GM23338 (cell line): ENCODE measurements around the gene KIAA1549. TPM values are rescaled to one million over a fixed set of nuclear protein-coding genes. Genes with fewer than 3 reads are reported as not detected.

Experiments used
- polyA plus RNA-seq: library from polyadenylated mRNA; unstranded; fragments of >200 nt; fragmentation: Nextera tagmentation; extraction: Ambion mirVana; gene quantifications from 2 replicates; pipeline ENCODE4 v1.2.1, GENCODE V29; 2016
- small RNA-seq: library from RNA; depleted of rRNA; stranded (forward); fragments of <200 nt; gene quantifications from one replicate; pipeline ENCODE3, GENCODE V24; 2014; ENCODE audit warnings: low replicate concordance
- total RNA-seq: library from RNA; depleted of rRNA; stranded (reverse); fragments of >200 nt; shearing (Covaris generic); gene quantifications from 2 replicates; pipeline ENCODE4 v1.2.3, GENCODE V29; 2014; rRNA removed

The KIAA1549 gene
- total and polyA plus RNA-seq, 2 experiments from 2014 or later, result 3.6 to 13.5 TPM

Small RNA genes lying within 50 kb of the gene (small RNA-seq; reads per million reads assigned to genes)
- not detected for gene RNU6-1272P

Other genes starting within 250 kb of the KIAA1549 start
- 0.08 TPM in 1 of 2 replicates, not detected in the other for gene TMEM213, start 183.4 kb downstream of the KIAA1549 start, total RNA-seq
- 0.14 and 0.89 TPM in 2 replicates for gene TMEM213, start 183.4 kb downstream of the KIAA1549 start, polyA plus RNA-seq
- gene ATP6V0A4, start 183.2 kb downstream of the KIAA1549 start, total RNA-seq, result 0.35 and 1.3 TPM in 2 replicates
- gene ATP6V0A4, start 183.2 kb downstream of the KIAA1549 start, polyA plus RNA-seq, result 0.10 and 0.50 TPM in 2 replicates
- 10.1 and 11.3 TPM in 2 replicates for gene ZC3HAV1L, start 54.7 kb upstream of the KIAA1549 start, total RNA-seq
- gene ZC3HAV1L, start 54.7 kb upstream of the KIAA1549 start, polyA plus RNA-seq, result 2.0 and 2.1 TPM in 2 replicates
- 56.8 and 59.8 TPM in 2 replicates for gene ZC3HAV1, start 128.3 kb upstream of the KIAA1549 start, total RNA-seq
- 23.4 and 24.8 TPM in 2 replicates for gene ZC3HAV1, start 128.3 kb upstream of the KIAA1549 start, polyA plus RNA-seq
- gene UBN2, start 249.8 kb upstream of the KIAA1549 start, total RNA-seq, result 25.4 and 26.6 TPM in 2 replicates
- gene UBN2, start 249.8 kb upstream of the KIAA1549 start, polyA plus RNA-seq, result 17.8 and 18.5 TPM in 2 replicates